HG02938 (cell line): ENCODE measurements around the gene DIO2.

Experiments used
- ATAC-seq: cut with Tn5 transposase; IDR thresholded peaks from one replicate; pipeline ENCODE4 v1.9.1; 2021; ENCODE audit warnings: mild to moderate bottlenecking, moderate library complexity; ENCODE audit not compliant: unreplicated experiment

DIO2 gene

GRCh38 chr14:80211153-80212022, at the start of gene DIO2:
TSS of gene DIO2 (minus strand) at chr14:80211504. CDS start at chr14:80211472, 32 bp downstream.
- no peak for ATAC-seq

GRCh38 chr14:80260645-80261044, 49.3 kb upstream of the DIO2 start:
- no peak for ATAC-seq

- no peak for ATAC-seq
Observed at GRCh38 chr14:80239631-80240030, 28.3 kb upstream of the DIO2 start.

- no peak for ATAC-seq
Observed at GRCh38 chr14:80237143-80237542, 25.8 kb upstream of the DIO2 start.

GRCh38 chr14:80233470-80234089, 22.3 kb upstream of the DIO2 start:
- no peak for ATAC-seq

- ATAC-seq: no peak
Observed at GRCh38 chr14:80231702-80232101, 20.4 kb upstream of the DIO2 start.

GRCh38 chr14:80223696-80224465, 12.6 kb upstream of the DIO2 start:
- no peak for ATAC-seq

GRCh38 chr14:80216818-80217217, 5.5 kb upstream of the DIO2 start:
- no peak for ATAC-seq

GRCh38 chr14:80215756-80216581, 4.7 kb upstream of the DIO2 start:
- no peak for ATAC-seq

- no peak for ATAC-seq
Observed at GRCh38 chr14:80215081-80215480, 3.8 kb upstream of the DIO2 start.

- no peak for ATAC-seq
Observed at GRCh38 chr14:80213602-80214001, 2.3 kb upstream of the DIO2 start.

GRCh38 chr14:80212023-80212397, 706 bp upstream of the DIO2 start:
- ATAC-seq: no peak

- ATAC-seq: no peak
Observed at GRCh38 chr14:80208461-80208860, 2.8 kb downstream of the DIO2 start.

GRCh38 chr14:80206351-80207080, 4.8 kb downstream of the DIO2 start:
- no peak for ATAC-seq

GRCh38 chr14:80202888-80203562, 8.3 kb downstream of the DIO2 start:
- ATAC-seq: peak; percentile 61

- no peak for ATAC-seq
Observed at GRCh38 chr14:80200093-80200492, 11.2 kb downstream of the DIO2 start.

GRCh38 chr14:80188571-80188970, 22.7 kb downstream of the DIO2 start:
- no peak for ATAC-seq

- no peak for ATAC-seq
Observed at GRCh38 chr14:80186301-80186800, 25.0 kb downstream of the DIO2 start.

GRCh38 chr14:80176893-80177292, 34.4 kb downstream of the DIO2 start:
- ATAC-seq: no peak
